MCF 10A (cell line): ENCODE measurements around the gene SYCE3. TPM values are rescaled to one million over a fixed set of nuclear protein-coding genes. Genes with fewer than 3 reads are reported as not detected.
A peak's percentile ranks its signal among the peaks of the same experiment; 100 is the strongest.

Source experiments
- BruUV-seq: library from RNA; stranded (reverse); fragments of 400-500 nt; replicated peaks from 2 replicates; lab custom pipeline; 2021; lab: Mats Ljungman, UMichigan
- CTCF ChIA-PET: fragments of 300-600 bp; sonication (Branson Sonifier 250); formaldehyde crosslinking; extraction: SDS; loops from one replicate; lab custom pipeline; 2021; ENCODE audit warnings: antibody characterized with exemption, inconsistent platforms; lab: Yijun Ruan, JAX
- POLR2A ChIA-PET: fragments of 300-600, 350-650 bp; sonication (Branson Sonifier 250); formaldehyde crosslinking; extraction: SDS; loops from one replicate; lab custom pipeline; 2020; ENCODE audit warnings: antibody characterized with exemption, inconsistent platforms; lab: Yijun Ruan, JAX
- DNase-seq: peaks from one replicate; pipeline ENCODE4 v3.0.0-alpha.2; 2018; ENCODE audit not compliant: unreplicated experiment
- H3K27ac Mint-ChIP-seq: one replicate; pipeline ENCODE4 v1.8.0; 2022; ENCODE audit warnings: mild to moderate bottlenecking, low read depth, mixed read lengths; ENCODE audit not compliant: unreplicated experiment
- H3K27me3 Mint-ChIP-seq: one replicate; pipeline ENCODE4 v1.8.0; 2022; ENCODE audit warnings: mixed read lengths; ENCODE audit not compliant: insufficient read depth, unreplicated experiment
- H3K36me3 Mint-ChIP-seq: one replicate; pipeline ENCODE4 v1.8.0; 2022; ENCODE audit warnings: mild to moderate bottlenecking, moderate library complexity, mixed read lengths; ENCODE audit not compliant: insufficient read depth, unreplicated experiment
- H3K4me1 Mint-ChIP-seq: one replicate; pipeline ENCODE4 v1.8.0; 2022; ENCODE audit warnings: mixed read lengths; ENCODE audit not compliant: insufficient read depth, unreplicated experiment
- H3K4me3 Mint-ChIP-seq: one replicate; pipeline ENCODE4 v1.8.0; 2022; ENCODE audit warnings: mild to moderate bottlenecking, moderate library complexity, mixed read lengths; ENCODE audit not compliant: unreplicated experiment
- H3K9me3 Mint-ChIP-seq: one replicate; pipeline ENCODE4 v1.8.0; 2022; ENCODE audit warnings: mixed read lengths; ENCODE audit not compliant: unreplicated experiment
- CTCF ChIP-seq: fragments of 200-600 bp; IDR thresholded peaks from one replicate; pipeline ENCODE4 v1.8.0; 2022; ENCODE audit warnings: antibody characterized with exemption, mild to moderate bottlenecking; ENCODE audit not compliant: unreplicated experiment
- intact Hi-C: fragments of 100-400 bp; cut with micrococcal nuclease; formaldehyde crosslinking; loops from 2 replicates; pipeline ENCODE4 v1.14.1; 2022
- total RNA-seq: library from RNA; stranded (reverse); gene quantifications from 2 replicates; pipeline ENCODE4 v1.2.3, GENCODE V29; 2022

The SYCE3 gene
- total RNA-seq, 1 experiment from 2014 or later: 0.82 TPM

DNA sequence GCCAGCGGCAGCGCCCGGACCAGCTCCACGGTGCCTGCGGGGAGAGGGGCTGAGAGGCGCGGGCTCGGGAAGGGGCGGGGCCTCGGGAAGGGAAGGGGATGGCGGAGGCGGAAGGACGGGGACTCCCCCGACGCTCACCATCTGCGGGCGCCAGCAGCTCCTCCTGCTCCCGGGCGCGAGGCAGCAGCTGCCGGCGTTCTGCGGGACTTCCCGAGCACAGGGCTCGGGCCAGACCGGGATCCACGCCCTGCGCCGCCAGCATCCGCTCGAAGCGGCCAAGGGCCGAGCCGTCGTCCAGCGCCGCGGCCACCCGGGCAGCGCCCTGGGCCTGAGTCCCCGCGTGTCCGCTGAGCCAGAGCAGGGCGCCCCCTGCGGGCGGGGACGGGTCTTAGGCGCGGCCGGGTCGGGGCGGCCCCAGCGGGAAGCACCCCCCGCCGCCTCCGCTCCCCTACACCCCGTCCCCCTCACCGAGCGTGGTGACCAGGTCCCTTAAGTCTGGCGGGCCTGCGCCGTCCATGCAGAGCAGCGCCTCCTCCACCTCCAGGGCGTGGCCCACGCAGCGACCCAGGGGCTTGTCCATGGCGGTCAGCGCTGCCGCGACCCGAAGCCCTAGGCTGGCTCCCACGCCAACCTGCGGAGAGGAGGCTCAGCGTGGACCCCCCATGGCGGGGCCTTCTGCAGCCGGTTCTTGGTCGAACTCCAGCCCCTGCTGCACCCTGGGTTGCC, 36.4 kb downstream of the SYCE3 start:
- H3K27me3 Mint-ChIP-seq: no peaks in the 10 kb centered on the region
- peak overlapping the region; percentile 71 for H3K27ac Mint-ChIP-seq
- intact Hi-C loops: loop anchor here (1.0 to 5.0 kb wide), 2 partner anchors 36 to 56 kb away; partner anchors contain the start of genes CHKB and SYCE3
- ChIA-PET CTCF (interaction anchor here (0.6 to 2.6 kb wide), 21 partner anchors 9 to 166 kb away, joined by 3 to 17 read pairs (median 4); partner anchors contain the start of gene SYCE3), POLR2A (interaction anchor here (0.7 to 7.1 kb wide), 22 partner anchors 12 to 285 kb away, joined by 3 to 170 read pairs (median 6); partner anchors contain the start of genes ARSA, CHKB, KLHDC7B and LMF2)
- peak; percentile 38 for TF ChIP-seq CTCF
- no peaks in the 10 kb centered on the region for H3K9me3 Mint-ChIP-seq
- H3K4me3 Mint-ChIP-seq: peak overlapping the region; percentile 85
- no TSS peak for BruUV-seq
- peaks cover 20% of the 10 kb centered on the region for H3K4me1 Mint-ChIP-seq
- DNase-seq: peak; percentile 73
- H3K36me3 Mint-ChIP-seq: peaks cover 61% of the 10 kb centered on the region

DNA sequence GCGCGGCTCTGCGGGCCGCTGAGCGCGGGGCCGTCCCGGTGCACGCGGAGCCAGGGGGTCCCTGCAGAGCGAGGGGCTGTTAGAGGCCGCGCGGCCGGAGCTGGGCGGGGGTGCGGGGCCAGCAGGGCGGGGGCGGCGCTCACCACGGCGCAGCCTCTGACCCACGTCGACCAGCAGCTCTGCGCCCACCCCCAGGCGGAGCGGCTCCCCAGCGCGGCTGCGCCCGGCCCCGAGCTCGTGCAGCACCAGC, 36.9 kb downstream of the SYCE3 start:
- CTCF ChIA-PET: interaction anchor here (0.6 to 2.6 kb wide), 22 partner anchors 9 to 165 kb away, joined by 3 to 17 read pairs (median 4); partner anchors contain the start of gene SYCE3
- DNase-seq: no peak
- peak overlapping the region; percentile 85 for H3K4me3 Mint-ChIP-seq
- no peaks in the 10 kb centered on the region for H3K9me3 Mint-ChIP-seq
- no peaks in the 10 kb centered on the region for H3K27me3 Mint-ChIP-seq
- BruUV-seq: no TSS peak
- intact Hi-C loops: loop anchor here (1.0 to 5.0 kb wide), 2 partner anchors 37 to 57 kb away; partner anchors contain the start of genes CHKB and SYCE3
- H3K36me3 Mint-ChIP-seq: peaks cover 60% of the 10 kb centered on the region
- no peak for TF ChIP-seq CTCF
- peaks cover 20% of the 10 kb centered on the region for H3K4me1 Mint-ChIP-seq
- POLR2A ChIA-PET: interaction anchor here (0.7 to 7.1 kb wide), 24 partner anchors 11 to 285 kb away, joined by 3 to 170 read pairs (median 6); partner anchors contain the start of genes ARSA, CHKB, KLHDC7B and LMF2
- peak overlapping the region; percentile 23 for H3K27ac Mint-ChIP-seq

- peak within 1 kb of the TSS; percentile 85 for H3K4me3 Mint-ChIP-seq
- DNase-seq: peak; percentile 96
- peaks cover 60% of the 10 kb centered on the region for H3K36me3 Mint-ChIP-seq
- peaks cover 20% of the 10 kb centered on the region for H3K4me1 Mint-ChIP-seq
- no peaks in the 10 kb centered on the region for H3K9me3 Mint-ChIP-seq
- no TSS peak for BruUV-seq
- intact Hi-C loops: loop anchor here (5.0 kb wide), 1 partner anchor 57 kb away; the partner anchor contains the start of gene CHKB
- H3K27ac Mint-ChIP-seq: peak within 1 kb of the TSS; percentile 88
- POLR2A ChIA-PET: interaction anchor here (0.6 to 7.1 kb wide), 28 partner anchors 11 to 284 kb away, joined by 3 to 170 read pairs (median 5); partner anchors contain the start of genes ARSA, CHKB, KLHDC7B and LMF2
- CTCF ChIA-PET: interaction anchor here (0.5 to 2.6 kb wide), 23 partner anchors 11 to 667 kb away, joined by 3 to 17 read pairs (median 4); partner anchors contain the start of gene SYCE3
- TF ChIP-seq CTCF: peak; percentile 49
- no peaks in the 10 kb centered on the region for H3K27me3 Mint-ChIP-seq
Observed at GRCh38 chr22:50525104-50525857, 37.4 kb downstream of the SYCE3 start, which contains the start of gene SCO2. Gene SCO2, minus strand, starts transcription at chr22:50525598. Its CDS starts 1,187 bp downstream, at chr22:50524411.
